Measurements from ENCODE around the gene PPFIA1. TPM values are rescaled to one million over a fixed set of nuclear protein-coding genes. Genes with fewer than 3 reads are reported as not detected.

The PPFIA1 gene
- 10 to 100 TPM; 39.4 to 55.0 (median 46.9) TPM for polyA plus RNA-seq (ENCODE audit: insufficient read depth in 1 of 5, insufficient read length in 5 of 5, low replicate concordance in 1 of 5)
- long read RNA-seq, donor 1, full-length matches to known transcripts = 5 of 5 reads
- long read RNA-seq, donor 1, partial matches to known transcripts = 0 of 5 reads
- long read RNA-seq, donor 1, other reads (novel, unspliced or antisense) = 0 of 5 reads
- long read RNA-seq, donor 2, full-length matches to known transcripts = 1 of 1 reads
- long read RNA-seq, donor 2, partial matches to known transcripts = 0 of 1 reads
- long read RNA-seq, donor 2, other reads (novel, unspliced or antisense) = 0 of 1 reads
- long read RNA-seq, donor 3, full-length matches to known transcripts = 1 of 25 reads
- long read RNA-seq, donor 3, partial matches to known transcripts = 24 of 25 reads
- long read RNA-seq, donor 3, other reads (novel, unspliced or antisense) = 0 of 25 reads
- long read RNA-seq, donor 4, partial matches to known transcripts = 0 of 5 reads
- long read RNA-seq, donor 4, other reads (novel, unspliced or antisense) = 0 of 5 reads
- long read RNA-seq, donor 5, partial matches to known transcripts = 8 of 11 reads
- long read RNA-seq, donor 5, other reads (novel, unspliced or antisense) = 0 of 11 reads
- long read RNA-seq, donor 6 = 0 reads
- long read RNA-seq, donor 7, partial matches to known transcripts = 14 of 17 reads
- long read RNA-seq, donor 7, other reads (novel, unspliced or antisense) = 0 of 17 reads
- long read RNA-seq, donor 8, partial matches to known transcripts = 0 of 2 reads
- long read RNA-seq, donor 8, other reads (novel, unspliced or antisense) = 0 of 2 reads

DNA sequence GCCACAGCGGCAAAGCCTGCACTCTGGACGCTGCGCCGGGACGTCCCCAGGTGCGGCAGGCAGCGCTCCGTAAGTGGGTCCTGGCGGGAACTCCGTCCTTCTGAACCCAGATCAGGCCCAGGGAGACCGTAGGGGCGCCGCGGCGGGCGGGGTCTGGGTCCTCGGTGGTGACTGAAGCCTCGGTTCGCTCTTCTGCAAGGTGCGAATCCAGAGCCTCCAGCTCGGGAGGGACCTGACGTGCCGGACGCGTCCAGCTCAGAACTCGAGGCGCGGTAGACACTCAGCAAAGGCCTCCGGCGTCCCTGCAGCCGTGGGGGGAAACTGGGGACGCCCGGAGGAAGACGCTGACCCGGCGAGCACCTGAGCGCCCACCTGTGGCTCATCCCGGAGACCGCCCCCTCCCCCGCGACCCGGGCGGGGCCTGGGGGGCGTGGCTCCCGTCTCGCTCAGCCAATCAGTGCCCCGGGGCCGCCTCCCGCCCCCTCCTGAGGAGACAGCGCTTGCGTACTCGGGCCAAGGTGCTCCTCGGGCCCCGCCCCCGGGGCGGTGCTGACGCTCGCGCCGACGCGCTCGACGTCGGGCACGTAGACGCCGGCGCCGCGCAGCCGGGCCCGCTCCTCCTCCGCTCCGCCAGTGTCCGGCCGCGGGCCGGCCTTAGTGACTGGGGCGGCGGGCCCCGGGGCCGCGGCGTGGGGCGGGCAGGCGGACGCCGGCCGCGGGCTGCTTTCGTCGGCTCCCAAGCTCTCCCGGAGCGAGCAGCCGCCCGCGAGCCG lies at the start of gene PPFIA1:
TSS of gene PPFIA1 (plus strand) at position 587 of the 773 bp plus-strand sequence. CDS start 1,483 bp downstream, outside the sequence.
- peak; percentile 95 to 97 for DNase-seq

DNA sequence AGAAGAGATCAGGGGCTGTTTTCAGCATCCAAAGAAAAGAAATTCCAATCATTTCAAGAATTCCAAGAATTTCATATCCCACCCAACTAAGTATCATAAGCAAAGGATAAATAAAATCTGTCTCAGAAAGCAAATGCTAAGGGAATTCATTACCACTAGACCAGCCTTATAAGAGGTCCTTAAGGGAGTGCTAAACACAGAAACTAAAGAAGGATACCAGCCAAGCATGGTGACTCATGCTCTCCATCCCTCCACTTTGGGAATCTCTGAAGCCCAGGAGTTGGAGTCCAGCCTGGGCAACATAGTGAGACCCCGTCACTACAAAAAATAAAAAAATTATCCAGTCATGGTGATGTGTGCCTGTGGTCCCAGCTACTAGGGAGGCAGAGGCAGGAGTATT lies 49.6 kb upstream of the PPFIA1 start:
- DNase-seq = no peak

DNA sequence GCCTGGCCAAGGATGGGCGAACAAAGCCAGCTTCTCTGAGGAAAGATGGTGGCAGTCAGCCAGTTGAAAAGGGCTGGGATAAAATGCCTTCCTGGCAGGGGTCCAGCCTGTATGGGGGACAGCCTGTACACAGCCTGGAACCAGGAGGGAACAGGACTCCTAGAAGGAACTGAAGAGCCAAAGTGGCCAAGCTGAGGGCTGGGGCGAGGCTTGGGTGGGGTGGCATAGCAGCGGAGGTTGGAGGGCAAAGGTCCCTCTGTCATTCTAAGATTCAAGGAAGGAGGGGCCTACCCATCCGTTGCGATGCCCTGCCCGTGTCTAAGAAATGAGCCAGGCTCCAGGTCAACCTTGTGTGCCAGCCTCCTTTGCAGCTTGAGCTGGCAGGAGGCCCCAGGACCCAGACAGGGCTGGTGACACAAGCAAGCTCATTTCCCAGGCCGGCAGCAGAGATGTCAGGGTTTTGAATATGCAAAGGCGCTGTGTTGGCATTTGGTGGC lies 44.8 kb upstream of the PPFIA1 start:
- no peak for DNase-seq

DNA sequence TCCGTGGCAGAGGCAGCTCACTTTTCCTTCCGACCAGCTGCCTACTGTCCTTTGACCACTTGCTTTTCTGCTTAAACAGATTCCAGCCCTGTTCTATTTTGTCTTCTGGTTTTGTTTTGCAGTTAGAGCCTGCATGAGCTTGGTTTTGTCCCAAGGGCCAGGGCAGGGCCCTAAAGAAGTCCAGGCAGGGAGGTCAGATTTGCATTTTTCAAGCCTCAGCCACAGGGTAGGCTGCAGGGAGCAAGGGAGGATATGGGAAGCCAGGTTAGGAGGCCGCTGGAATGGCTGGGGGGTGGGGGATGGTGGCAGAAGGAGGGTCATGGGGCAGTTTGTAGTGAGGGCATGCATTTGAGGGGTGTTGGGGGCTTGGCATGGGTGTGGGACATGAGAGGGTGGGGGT lies 44.3 kb upstream of the PPFIA1 start:
- no peak for DNase-seq

DNA sequence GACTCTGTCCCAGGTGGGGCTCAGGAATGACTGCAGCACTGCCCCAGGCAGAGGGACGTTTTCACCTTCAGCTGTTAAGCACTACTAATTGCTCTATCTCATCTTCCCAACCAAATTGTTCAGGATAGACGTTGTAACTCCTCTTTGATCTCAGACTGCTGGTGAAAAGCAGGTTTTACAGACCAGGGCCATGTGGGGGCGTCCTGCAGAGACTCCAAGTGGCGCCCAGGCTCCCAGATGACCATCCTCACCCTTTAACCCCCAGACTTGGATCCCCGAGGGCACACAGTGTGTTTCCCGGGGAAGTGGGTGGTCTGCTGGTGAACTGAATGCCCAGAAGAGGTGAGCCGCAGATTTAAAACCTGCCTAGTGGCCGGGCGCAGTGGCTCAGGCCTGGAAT lies 43.5 kb upstream of the PPFIA1 start:
- DNase-seq = no peak

DNA sequence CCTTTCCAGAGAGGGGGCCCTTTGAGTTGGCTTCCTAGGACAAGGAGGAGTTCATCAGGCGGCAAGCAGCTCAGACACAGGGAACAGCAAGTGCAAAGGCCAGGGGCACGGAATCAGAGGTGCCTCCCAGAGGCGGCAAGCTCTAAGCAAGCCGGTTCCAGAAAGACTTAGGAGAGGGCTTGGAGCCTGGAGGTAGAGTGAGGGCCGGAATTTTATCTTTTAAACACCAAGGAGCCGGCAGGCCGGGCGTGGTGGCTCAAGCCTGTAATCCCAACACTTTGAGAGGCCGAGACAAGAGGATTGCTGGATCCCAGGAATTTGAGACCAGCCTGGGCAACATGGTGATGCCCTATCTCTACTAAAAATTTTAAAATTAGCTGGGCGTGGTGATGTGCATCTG lies 40.8 kb upstream of the PPFIA1 start:
- DNase-seq = no peak

DNA sequence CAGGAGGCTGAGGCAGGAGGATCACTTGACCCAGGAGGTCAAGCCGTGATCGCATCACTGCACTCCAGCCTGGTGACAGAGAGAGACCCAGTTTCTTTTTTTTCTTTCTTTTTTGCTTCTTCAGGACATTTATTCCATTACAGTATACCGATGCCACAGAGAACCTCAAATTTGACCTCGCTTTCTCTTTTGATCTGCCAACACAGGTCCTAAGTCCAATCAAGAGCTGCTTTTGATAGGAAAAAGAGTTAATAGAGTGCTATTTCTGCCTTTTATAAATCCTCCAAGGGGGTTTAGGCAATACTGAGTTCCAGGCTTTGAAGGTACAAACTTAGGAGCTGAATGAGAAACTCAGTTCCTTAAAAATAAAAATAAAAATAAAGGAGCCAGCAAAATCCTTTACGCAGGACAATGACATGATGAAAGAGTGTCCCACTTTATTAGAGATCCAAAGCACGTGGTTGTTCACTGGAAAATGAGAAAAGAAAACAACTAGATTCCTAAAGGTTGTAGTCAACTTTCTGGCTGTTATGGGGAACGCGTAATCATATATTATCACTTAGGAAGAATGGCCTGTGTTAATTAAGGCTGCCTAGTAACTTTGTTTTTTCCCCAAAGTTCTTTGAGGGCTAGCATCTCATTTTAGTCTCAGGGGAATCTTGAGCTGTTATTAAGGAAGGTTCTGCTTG lies 40.2 kb upstream of the PPFIA1 start:
- DNase-seq = no peak

DNA sequence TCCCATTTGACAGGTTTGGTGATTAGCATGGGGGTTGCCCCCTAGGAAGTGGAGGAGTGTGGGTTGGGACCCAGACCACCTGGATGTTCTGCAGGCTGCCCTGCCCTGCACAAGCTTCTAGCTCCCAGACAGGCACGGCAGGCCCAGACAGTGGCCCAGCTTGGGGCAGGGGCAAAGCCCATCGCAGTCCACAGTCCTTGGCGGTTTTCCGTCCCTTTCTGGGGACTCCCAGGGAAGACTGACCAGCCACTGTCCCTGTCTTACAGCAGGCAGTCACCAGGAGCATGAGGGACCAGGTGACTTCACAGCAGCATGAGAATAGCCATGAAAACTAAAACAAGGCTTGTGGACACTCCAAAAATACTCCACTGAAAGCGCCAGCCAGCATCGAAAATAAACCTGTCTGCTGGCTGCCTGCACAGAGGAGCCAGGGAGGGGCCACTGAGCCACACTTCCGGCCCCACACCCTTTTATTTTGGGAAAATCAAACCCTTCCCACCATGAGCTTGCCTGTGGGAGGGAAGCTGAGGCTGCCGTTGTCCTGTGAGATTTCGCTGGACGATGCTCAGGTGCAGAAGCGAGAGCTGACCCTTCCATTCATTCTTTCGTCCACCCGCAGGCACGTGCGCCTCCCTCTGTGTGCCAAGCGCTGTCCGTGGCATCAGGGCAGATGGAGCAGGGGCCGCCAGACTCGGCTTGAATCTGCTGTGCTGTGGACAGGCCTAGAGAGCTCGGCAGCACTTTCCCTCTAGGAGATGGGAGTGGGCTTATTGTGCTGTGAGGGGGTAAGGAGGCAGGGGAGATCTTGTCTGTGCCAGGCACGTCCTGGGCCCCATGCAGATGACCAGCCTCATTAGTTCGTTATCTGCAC lies 39.4 kb upstream of the PPFIA1 start:
- no peak for DNase-seq

DNA sequence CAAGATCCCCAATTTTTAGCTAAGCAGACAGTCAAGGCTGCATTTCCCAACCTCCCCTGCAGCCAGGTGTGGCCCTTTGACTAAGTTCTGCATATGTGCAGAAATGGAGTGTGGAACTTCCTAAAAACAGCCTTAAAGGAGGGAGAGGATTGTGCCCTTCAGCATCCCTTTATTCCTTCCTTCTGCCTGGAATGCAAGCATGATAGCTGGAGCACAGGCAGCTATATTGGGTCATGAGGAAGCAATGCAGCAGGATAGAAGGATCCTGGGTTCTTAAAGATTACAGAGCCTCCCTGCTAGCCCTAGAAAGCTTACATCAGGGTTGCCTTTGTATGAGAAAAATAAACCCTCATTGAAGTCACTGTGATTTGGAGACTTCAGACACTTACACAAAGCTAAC lies 37.5 kb upstream of the PPFIA1 start:
- no peak for DNase-seq

DNA sequence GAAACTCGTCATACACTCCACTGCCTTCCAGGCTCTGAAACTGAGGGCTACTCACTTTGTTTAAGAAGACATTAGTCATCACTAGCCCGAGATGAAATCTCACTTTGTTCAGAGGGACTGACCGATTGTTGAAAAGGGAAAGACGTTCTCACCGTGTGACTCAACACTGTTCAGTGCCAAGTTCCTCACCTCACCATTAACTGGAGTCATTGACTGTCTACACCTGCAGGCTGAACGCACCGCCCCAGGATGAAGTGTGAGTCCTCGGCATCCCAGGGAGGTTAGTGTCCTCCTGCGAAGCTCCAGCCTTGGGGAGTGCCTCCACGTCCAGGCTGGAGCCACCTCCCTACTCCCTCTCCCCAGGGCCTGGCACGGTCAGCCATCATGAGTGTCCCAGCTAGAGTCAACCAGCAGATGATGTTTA lies 37.0 kb upstream of the PPFIA1 start:
- no peak for DNase-seq

DNA sequence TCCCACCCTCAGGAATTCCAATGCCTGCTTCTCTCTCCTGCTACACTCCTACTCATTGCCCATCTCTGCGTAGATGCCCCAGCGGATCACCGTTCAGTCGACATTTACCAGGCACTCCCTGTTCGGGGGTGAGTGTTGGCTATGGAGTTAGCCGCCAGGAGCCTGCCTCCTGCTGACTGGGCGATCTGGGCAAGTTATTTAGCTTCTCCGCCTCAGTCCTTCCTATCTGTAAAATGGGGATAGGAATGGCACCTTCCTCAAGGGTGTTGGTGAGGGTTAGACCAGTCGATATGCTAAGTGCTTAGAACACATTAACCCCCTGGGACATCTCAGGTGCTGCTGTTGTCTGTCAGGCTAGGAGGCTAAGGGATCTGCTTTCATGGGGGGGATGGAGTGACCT lies 36.5 kb upstream of the PPFIA1 start:
- no peak for DNase-seq

DNA sequence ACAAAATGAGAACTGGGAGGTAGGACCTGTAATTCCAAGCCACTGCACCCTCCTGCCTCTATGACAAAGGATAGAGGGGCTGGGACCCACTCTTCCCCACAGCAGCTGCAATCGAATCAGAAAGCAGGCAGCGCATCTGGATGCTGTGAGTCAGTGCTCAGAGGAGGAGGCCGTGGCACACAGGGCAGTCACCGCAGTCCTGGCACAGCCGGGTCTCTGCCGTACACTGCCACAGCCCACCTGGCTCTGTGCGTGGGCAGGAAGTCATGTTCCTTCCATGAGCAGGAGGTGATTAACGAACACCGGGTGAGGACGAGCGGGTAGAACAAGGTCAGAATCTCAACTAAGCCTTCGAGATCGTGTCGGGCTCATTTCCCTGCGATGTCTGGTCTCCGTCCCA lies 30.2 kb upstream of the PPFIA1 start:
- no peak for DNase-seq

DNA sequence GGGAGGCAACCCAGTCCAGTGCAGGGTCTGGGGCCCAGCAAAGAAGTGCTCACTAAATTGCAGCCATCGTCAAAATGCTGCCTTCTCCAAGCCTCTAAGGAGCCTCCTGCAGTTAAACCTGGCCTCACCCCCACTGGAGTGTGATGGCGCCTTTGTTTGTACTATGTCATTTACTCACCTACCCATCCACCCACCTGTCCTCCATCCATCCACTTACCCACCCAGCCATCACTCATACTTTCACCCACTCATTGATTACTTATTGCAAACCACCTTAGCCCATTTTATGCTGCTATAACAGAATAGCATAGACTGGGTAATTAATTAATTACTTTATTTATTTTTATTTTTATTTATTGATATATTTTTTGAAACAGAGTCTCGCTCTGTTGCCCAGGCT lies 28.8 kb upstream of the PPFIA1 start:
- no peak for DNase-seq

DNA sequence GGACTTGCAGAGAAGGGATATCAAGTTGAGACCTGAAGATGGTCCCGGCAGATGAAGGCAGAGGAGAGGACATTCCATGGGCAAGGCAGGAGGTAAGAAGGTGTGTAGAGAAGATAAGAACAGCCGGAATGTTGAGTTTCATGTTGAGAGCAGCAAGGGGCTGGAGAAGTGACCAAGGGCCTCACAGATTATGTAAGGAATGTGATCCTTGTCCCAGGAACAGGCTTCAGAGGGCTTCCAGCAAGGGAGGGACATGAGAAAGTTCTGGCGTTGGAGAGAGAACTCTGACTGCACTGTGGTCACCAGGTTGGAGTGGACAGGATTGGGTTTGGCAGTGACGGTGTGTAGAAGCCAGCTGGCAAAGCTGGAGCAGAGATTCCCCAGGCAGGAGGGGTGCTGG lies 27.6 kb upstream of the PPFIA1 start:
- no peak for DNase-seq

DNA sequence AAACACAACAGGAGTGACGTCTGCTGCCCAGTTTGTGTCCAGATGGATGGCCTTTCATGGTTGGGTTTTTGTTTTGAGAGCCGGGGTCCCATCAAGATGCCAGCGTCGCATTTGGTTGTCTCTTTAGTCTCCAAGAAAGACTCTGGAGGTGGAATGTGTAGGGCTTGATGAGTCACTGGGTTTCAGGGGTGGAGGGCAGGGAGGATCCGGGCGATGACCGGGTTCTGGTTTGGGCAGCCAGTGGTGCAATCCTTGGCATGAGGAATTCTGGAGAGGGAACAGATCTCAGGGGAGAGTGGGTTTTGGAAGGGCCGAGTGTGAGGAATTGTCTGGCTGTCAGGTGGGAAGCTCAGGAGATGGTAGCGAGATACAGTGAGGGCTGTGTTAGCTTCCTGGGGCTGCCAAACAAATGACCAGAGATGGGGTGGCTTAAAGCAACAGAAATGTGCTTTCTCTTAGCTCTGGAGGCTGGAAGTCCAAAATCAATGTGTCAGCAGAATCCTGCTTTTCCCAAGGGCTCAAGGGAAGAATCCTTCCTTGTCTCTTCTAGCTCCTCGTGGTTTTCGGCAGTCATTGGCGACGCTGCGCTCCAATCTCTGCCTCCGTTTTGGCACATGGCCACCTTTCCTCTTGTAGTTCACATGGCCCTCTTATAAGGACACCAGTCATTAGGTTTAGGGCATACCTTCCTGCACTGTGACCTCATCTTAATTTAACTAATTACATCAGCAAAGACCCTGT lies 26.4 kb upstream of the PPFIA1 start:
- no peak for DNase-seq

DNA sequence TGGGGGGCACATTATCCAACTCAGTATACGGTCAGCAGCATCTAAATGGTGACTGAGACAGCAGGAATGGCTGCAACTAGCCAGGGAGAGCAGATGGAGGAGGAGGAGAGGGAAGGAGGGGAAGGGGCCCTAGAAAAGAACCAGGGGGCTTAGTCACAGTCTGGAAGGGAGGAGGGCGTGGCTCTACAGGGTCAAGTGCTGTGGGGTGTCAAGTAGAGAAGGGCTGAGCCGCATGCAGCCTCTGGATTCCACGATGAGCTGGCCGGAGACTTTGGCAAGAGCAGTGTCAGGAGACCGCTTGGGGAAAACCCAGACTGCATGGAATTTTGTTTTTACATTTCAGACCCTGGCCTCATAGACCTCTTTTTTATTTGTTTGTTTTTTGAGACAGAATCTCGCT lies 25.8 kb upstream of the PPFIA1 start:
- no peak for DNase-seq

DNA sequence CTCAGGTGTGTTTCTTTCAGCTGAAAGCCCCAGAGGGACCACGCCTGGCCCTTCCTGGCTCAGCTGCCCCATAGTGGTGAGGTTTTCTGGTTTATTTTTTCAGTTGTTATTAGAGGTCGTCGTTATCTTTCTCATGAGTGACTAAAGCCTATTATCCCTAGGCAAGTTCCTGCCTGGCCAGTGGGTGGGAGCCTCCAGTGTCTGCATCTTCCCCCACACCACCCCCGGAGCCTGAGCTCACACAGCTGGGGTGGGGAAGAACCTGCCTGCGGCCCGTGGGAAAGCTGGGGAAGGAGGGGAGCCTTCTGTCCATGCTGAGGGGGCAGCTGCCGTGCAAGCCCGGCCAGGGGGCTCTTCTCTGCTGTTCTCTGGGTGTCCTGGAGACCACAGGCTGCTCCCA lies 24.3 kb upstream of the PPFIA1 start:
- no peak for DNase-seq

DNA sequence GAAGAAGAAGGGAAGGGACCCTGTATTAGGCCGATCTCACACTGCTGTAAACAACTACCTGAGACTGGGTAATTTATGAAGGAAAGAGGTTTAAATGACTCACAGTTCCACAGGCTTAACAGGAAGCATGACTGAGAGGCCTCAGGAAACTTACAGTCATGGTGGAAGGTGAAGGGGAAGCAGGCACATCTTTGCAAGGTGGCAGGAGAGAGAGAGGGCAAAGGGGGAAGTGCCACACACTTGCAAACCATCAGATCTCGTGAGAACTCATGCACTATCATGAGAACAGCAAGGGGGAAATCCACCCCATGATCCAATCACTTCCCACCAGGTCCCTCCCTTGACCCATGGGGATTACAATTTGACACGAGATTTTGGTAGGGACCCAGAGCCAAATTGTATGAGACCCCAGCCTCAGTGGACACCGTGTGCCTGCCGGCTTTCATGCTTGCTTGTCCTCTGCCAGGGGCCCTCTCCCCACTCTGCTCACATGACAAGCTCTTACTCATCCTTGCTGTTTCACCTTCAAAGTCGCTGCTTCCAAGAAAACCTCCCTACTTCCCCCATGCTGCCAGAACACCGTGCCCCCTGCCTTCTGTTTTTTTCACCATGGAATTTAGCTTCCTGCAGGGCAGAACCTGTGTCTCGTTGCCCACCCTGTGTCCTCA lies 23.3 kb upstream of the PPFIA1 start:
- DNase-seq = no peak

DNA sequence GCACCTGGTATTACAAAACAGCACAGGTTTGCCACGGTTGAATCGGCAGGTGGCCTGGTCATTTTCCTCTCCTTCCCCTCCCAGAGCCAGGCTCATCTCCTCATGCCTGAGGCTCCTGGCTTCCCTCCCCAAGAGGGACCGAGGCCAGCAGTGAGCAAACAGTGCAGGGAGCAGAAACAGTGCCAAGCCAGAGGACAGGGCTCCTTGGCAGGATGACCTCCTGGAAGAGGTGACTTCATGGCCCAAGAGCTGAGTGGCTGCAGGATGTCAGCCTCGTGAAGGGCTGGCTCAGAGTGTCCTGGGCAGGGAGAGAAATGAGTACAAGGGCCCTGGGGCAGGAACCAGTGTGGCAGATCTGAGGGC lies 22.8 kb upstream of the PPFIA1 start:
- no peak for DNase-seq
